Left renal pelvis (tissue), 4 donors: ENCODE results near the gene FMO2. TPM values are rescaled to one million over a fixed set of nuclear protein-coding genes. Genes with fewer than 3 reads are reported as not detected.
A peak's percentile ranks its signal among the peaks of the same experiment; 100 is the strongest.
"Not testable (repeated sequence)": the region's sequence is repeated elsewhere in the genome, so short reads cannot be mapped to it uniquely, and the experiment has no call there.

Experiments
- DNase-seq, 4 donors: peaks; one replicate each; pipeline ENCODE4 v3.0.0-alpha.2; 2013; ENCODE audit warnings: low read depth in 4 of 4, low spot score in 3 of 4
- polyA plus RNA-seq, 4 donors: library from polyadenylated mRNA; unstranded; fragments of 120-200 nt; gene quantifications; one replicate each; pipeline ENCODE4 v1.2.1, GENCODE V29; 2013; ENCODE audit not compliant: insufficient read length in 4 of 4

The FMO2 gene
- polyA plus RNA-seq, 4 donors = 0.40 to 2.1 (median 1.1) TPM

DNA sequence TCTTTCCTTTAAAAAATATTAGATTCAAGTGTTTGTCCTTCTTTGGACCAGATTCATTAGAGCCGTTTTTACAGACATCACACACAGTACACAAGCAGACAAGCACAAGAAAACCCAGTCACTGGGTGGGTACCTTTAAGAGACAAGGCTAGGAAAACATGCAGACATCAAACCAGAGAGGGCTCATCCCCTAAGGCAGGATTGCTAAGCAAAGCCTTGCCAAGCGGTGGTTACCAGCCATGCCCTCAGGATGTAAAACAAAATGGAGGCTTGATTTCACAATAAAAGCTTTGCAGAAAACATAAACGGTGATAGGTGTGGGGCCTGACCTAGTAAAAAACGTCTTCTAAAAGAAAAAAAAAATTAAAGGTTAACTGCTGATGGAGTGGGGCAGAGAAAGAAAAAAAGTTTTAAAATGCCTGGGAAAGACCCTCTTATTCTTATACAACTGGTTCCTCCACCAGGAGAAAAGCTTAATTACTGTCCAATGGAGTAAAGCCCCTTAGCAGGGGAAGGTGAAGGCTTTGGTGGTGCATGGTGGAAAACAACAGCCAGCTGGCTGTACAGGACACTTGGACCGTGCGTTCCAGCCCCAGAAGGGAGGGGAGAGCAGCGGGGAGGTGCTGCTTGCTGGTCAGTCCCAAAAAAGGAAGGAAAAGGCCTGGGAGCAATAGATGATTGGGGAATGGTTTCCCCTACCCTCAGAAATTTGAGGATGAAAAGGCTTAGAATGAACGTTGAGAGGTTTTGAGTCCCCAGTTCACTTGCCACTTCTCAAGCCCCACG, 32.8 kb downstream of the FMO2 start:
- no peak for DNase-seq

GRCh38 chr1:171218661-171219060, 33.6 kb downstream of the FMO2 start:
- DNase-seq = no peak

GRCh38 chr1:171219346-171220080, 34.4 kb downstream of the FMO2 start:
- no peak for DNase-seq

DNA sequence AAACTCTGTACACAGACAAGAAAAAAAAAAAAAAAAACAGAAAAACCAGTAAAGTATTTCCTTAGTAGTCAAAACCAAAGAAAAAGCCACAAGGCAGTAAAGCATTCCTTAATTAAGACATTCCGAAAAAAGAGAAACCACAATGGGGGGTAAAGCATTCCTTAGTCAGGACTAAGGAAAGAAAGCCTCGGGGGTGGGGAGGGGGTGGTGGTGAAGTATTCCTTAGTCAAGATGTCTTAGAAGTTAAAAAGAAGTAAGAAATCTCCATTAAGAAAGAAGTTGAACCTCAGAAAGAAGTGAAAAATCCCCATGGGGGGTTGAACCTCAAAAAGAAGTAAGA, 35.0 kb downstream of the FMO2 start:
- no peak for DNase-seq

DNA sequence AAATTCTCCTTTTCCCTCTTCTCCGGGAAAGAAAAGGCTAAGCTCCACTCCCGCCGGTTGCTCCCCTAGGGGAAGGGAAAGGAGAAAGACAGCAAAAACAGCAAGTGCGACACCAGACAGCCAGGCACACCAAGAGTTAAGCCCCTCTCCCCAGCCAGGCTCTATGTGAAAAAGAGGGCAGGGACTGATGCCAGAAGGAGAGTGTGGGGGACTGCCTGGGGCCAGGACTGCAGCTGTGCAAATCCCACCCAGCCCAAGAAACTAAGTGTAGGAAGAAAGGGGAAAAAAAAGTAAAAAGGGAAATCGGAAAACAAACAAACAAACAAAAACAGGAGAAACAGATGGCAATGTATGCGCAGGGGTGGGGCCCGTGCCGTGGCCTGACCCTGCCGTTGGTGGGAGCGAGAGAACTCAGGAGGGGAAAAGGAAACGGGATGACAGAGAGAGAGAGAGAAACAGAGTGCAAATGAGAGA, 35.5 kb downstream of the FMO2 start:
- peak in 1 of 4 donors; percentile 46 for DNase-seq

- DNase-seq = no peak
Measured at GRCh38 chr1:171221665-171222591, 36.8 kb downstream of the FMO2 start.

DNA sequence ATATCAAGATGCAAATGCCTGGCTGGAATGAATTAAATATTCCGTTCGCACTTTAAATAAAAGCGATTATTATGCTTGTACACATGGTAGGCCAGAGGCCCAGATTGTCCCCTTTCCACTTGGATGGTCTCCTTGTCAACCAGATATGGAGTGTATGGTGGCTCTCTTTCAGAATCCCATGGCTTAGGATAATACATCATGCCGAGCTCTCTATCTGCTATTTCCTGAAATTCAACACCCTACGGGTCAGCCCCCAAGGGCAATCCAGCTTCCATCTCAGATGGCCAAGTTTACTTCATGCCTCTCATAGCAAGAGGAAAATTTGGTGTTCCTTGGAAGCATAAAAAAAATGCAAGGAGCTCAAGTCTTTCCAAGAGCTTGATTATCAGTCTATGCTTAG, 37.8 kb downstream of the FMO2 start:
- no peak for DNase-seq

GRCh38 chr1:171224257-171224656, 39.2 kb downstream of the FMO2 start:
- DNase-seq = not testable (repeated sequence)

- peak in 1 of 4 donors; percentile 36 for DNase-seq
Measured at GRCh38 chr1:171226747-171227370, 41.8 kb downstream of the FMO2 start.

GRCh38 chr1:171231326-171231725, 46.2 kb downstream of the FMO2 start:
- no peak for DNase-seq

GRCh38 chr1:171233183-171233582, 48.1 kb downstream of the FMO2 start:
- DNase-seq = no peak

- DNase-seq = not testable (repeated sequence)
Measured at GRCh38 chr1:171236231-171236630, 51.1 kb downstream of the FMO2 start.

GRCh38 chr1:171243878-171244277, 58.8 kb downstream of the FMO2 start:
- no peak for DNase-seq

- no peak for DNase-seq
Measured at GRCh38 chr1:171245458-171246064, 60.5 kb downstream of the FMO2 start.

- no peak for DNase-seq
Measured at GRCh38 chr1:171247501-171247900, 62.4 kb downstream of the FMO2 start.

GRCh38 chr1:171248302-171248701, 63.2 kb downstream of the FMO2 start, which contains the start of gene FMO1:
Gene FMO1 (plus strand): TSS chr1:171248494. CDS start chr1:171258088, 9,594 bp downstream.
- DNase-seq = no peak

- DNase-seq = no peak
Measured at GRCh38 chr1:171248841-171249240, 63.7 kb downstream of the FMO2 start.

DNA sequence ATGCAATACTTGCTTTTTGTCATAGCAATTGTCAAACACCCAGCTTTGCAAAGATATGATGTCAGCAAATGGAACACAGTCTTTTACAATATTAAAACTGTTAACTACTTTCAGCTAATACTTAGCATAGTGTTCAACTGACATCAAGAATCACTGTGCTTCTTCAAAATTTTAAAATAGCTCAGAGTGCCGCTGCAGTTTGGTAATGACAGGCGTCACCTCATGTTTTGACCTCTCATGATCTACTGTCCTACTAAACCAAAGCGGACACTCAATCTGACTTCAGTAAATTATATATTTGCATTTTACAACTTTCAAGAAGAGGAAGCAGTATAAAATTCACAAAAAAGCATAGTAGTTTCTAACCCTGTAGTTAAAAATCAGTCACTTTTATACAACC, 65.2 kb downstream of the FMO2 start:
- no peak for DNase-seq

DNA sequence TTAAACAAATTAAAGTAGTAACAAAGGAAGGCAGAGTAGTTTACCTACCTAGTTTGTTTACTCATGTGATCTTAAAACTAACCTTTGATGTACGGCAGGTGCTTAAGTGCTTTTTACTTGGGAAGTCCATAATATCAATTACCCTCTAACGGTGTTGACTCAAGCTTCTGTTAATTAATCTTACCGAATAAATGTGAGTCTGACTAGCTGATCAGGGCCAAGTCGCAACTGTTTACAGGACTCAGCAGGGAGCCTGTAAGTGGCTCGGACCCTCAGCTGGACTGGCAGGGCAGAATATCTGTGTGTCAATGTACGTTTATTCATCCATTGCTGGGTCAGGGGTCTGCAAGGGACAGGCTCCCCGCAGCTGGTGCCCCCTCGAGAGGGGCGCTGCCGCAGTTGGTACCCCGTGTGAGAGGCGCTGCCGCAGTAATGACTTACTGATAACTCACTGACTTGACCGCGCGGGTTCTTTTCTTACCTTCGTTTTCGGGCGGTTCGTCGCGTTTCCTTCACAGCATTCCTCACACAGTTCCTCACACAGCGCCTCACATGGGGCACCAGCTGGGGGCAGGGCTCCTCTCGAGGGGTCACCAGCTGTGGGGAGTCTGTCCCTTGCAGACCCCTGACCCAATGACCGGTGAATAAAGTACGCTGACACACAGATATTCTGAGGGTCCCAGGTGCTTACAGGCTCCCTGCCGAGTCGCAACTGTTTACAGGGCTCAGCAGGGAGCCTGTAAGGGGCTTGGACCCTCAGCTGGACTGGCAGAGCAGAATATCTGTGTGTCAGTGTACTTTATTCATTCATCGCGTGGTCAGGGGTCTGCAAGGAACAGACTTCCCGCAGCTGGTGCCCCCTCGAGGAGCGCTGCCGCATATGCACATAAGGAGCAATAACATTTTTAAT, 66.2 kb downstream of the FMO2 start:
- DNase-seq = peak in 1 of 4 donors; percentile 19
